Ovary (tissue), 9 donors: ENCODE results near the gene SEMA5B. TPM values are rescaled to one million over a fixed set of nuclear protein-coding genes. Genes with fewer than 3 reads are reported as not detected.

Experiments used
- DNase-seq, 5 donors: peaks; one replicate each; pipeline ENCODE4 v3.0.0-alpha.2; 2019 to 2020
- H3K27ac ChIP-seq, 2 donors: fragments of 200-600 bp; one replicate each; pipeline versions ENCODE4 v1.5.1 to v1.8.0; 2019 to 2022
- H3K27me3 ChIP-seq: fragments of 200-600 bp; one replicate; pipeline ENCODE4 v1.8.0; 2022
- H3K36me3 ChIP-seq: fragments of 200-600 bp; sonication (generic); one replicate; pipeline ENCODE4 v1.5.1; 2019
- H3K4me1 ChIP-seq: one replicate; pipeline ENCODE4 v1.8.1; 2013; ENCODE audit warnings: mild to moderate bottlenecking, moderate library complexity; ENCODE audit not compliant: insufficient read depth
- H3K4me3 ChIP-seq: fragments of 200-600 bp; sonication (generic); one replicate; pipeline ENCODE4 v1.5.1; 2017
- H3K9me3 ChIP-seq, 2 donors: fragments of 200-600 bp in 1 of 2; sonication (generic) in 1 of 2; one replicate each; pipeline versions ENCODE4 v1.5.1 to v1.8.1; 2013 to 2019; ENCODE audit warnings: mild to moderate bottlenecking in 1 of 2, moderate library complexity in 1 of 2
- CTCF ChIP-seq, 3 donors: fragments of 450-650 bp in 2 of 3; fragments of 200-600 bp in 1 of 3; IDR thresholded peaks; one replicate each; pipeline versions ENCODE4 v1.5.1 to v1.8.0; 2016 to 2022; ENCODE audit warnings: antibody characterized with exemption in 3 of 3, mild to moderate bottlenecking in 1 of 3
- EP300 ChIP-seq: sonication (generic); formaldehyde crosslinking; IDR thresholded peaks from one replicate; pipeline ENCODE4 v1.6.1; 2017; ENCODE audit warnings: antibody characterized with exemption
- POLR2A ChIP-seq: fragments of 450-650 bp; IDR thresholded peaks from one replicate; pipeline ENCODE4 v1.6.1; 2017; ENCODE audit warnings: antibody characterized with exemption, mild to moderate bottlenecking, moderate library complexity
- WGBS, 3 donors: extraction: QIAGEN DNeasy Blood & Tissue Kit in 1 of 3; methylation state at CpG; one replicate each; pipeline versions ENCODE4 v1.1.5 to v1.1.7; 2013 to 2017; 5-methylcytosine and 5-hydroxymethylcytosine counted together
- intact Hi-C, 4 donors: fragments of 100-400 bp; cut with DNase I; formaldehyde crosslinking; loops; one replicate each; pipeline versions ENCODE4 v1.11.0 to v1.15.1; 2022 to 2023
- polyA plus RNA-seq, 2 donors: library from polyadenylated mRNA; stranded (reverse); fragments of 200-250 nt in 1 of 2; fragments of 350-450 nt in 1 of 2; fragmentation: Illumina TruSeq in 1 of 2; extraction: RNeasy Lipid Tissue Mini Kit (QIAGEN cat#74804) in 1 of 2; gene quantifications; one replicate each; pipeline ENCODE4 v1.2.3, GENCODE V29; 2013 to 2014
- total RNA-seq, 7 donors: library from RNA; depleted of rRNA in 2 of 7; stranded (reverse); fragments of >200 nt in 2 of 7; fragmentation: NEBNext Ultra II Directional in 3 of 7; extraction: Animal tissue kit (Norgen Biotek cat#: 25700) in 3 of 7; gene quantifications; one replicate each; pipeline versions ENCODE4 v1.1.0 to v1.2.4, GENCODE V29; 2016 to 2023
- donor health status: DM: no; HTN: no; CAD: no; lungs with moderate emphysema.
- donor health status: DM: no; HTN: no; CAD: no.
- donor health status: Bipolar disorder and iron deficiency.
- donor health status: DM: yes; HTN: yes; CAD: no.
- donor health status: DM: no; HTN: no; CAD: no.
- donor health status: DM: yes; HTN: yes; CAD: no.

Gene SEMA5B
- total and polyA plus RNA-seq, 9 donors, result 0.22 to 3.1 (median 1.3) TPM

- intact Hi-C loops, result no loop called here
- 43 to 49% (median 47%) methylated on average over 15 of the region's 15 CpGs for WGBS, 3 donors
- Histone ChIP-seq H3K27ac (no peak overlapping the region), H3K36me3 (no peaks in the 10 kb centered on the region), H3K4me3 (no peak overlapping the region), H3K4me1 (no peaks in the 10 kb centered on the region), H3K27me3 (no peaks in the 10 kb centered on the region), H3K9me3 (no peaks in the 10 kb centered on the region)
- DNase-seq, result no peak
- TF ChIP-seq CTCF (IDR thresholded peaks at IDR 0.05), result no peak
Observed at GRCh38 chr3:122982216-122983185, 45.1 kb downstream of the SEMA5B start.

GRCh38 chr3:122979211-122979610 is 48.4 kb downstream of the SEMA5B start:
- peaks cover 9% of the 10 kb centered on the region for H3K4me1 ChIP-seq
- H3K27ac ChIP-seq, result no peak overlapping the region
- WGBS, 3 donors, result 75 to 80% (median 79%) methylated on average over 8 of the region's 8 CpGs

GRCh38 chr3:122978569-122978968 is 49.0 kb downstream of the SEMA5B start:
- intact Hi-C loops, result no loop called here
- DNase-seq, result no peak
- Histone ChIP-seq H3K9me3 (no peaks in the 10 kb centered on the region), H3K36me3 (no peaks in the 10 kb centered on the region), H3K27me3 (no peaks in the 10 kb centered on the region), H3K4me3 (no peak overlapping the region), H3K27ac (no peak overlapping the region), H3K4me1 (peaks cover 10% of the 10 kb centered on the region)
- TF ChIP-seq POLR2A, result no peak
- TF ChIP-seq EP300, result no peak
- TF ChIP-seq CTCF (IDR thresholded peaks at IDR 0.05), result no peak
- 78 to 88% (median 82%) methylated on average over 6 of the region's 6 CpGs for WGBS, 3 donors

More at GRCh38 chr3:122979211-122979610, 48.4 kb downstream of the SEMA5B start:
- no peak for DNase-seq
- Histone ChIP-seq H3K27me3 (no peaks in the 10 kb centered on the region), H3K4me3 (no peak overlapping the region), H3K36me3 (no peaks in the 10 kb centered on the region), H3K9me3 (no peaks in the 10 kb centered on the region)
- TF ChIP-seq POLR2A, result no peak
- TF ChIP-seq EP300, result no peak
- TF ChIP-seq CTCF (IDR thresholded peaks at IDR 0.05), result no peak
- intact Hi-C loops, result no loop called here

- peaks cover 10% of the 10 kb centered on the region for H3K4me1 ChIP-seq
- H3K9me3 ChIP-seq, result no peaks in the 10 kb centered on the region
- 35 to 41% (median 40%) methylated on average over 13 to 14 of the region's 14 CpGs for WGBS, 3 donors
- peak in 3 of 5 donors; percentile 39 to 50 (median 41) for DNase-seq
- TF ChIP-seq CTCF (IDR thresholded peaks at IDR 0.05) (no peak), EP300 (no peak), POLR2A (no peak)
- H3K4me3 ChIP-seq, result no peak overlapping the region
- H3K27me3 ChIP-seq, result no peaks in the 10 kb centered on the region
- intact Hi-C loops, result no loop called here
- H3K36me3 ChIP-seq, result no peaks in the 10 kb centered on the region
- H3K27ac ChIP-seq, result no peak overlapping the region
Observed at GRCh38 chr3:122977746-122978466, 49.7 kb downstream of the SEMA5B start.
